HG03025 (cell line): ENCODE measurements around the gene CGGBP1.
A peak's percentile ranks its signal among the peaks of the same experiment; 100 is the strongest.
"Not testable (repeated sequence)": the region's sequence is repeated elsewhere in the genome, so short reads cannot be mapped to it uniquely, and the experiment has no call there.

Source experiments
- ATAC-seq: cut with Tn5 transposase; IDR thresholded peaks from one replicate; pipeline ENCODE4 v1.9.1; 2021; ENCODE audit warnings: mild to moderate bottlenecking, moderate library complexity; ENCODE audit not compliant: unreplicated experiment, low FRiP score

Gene CGGBP1

DNA sequence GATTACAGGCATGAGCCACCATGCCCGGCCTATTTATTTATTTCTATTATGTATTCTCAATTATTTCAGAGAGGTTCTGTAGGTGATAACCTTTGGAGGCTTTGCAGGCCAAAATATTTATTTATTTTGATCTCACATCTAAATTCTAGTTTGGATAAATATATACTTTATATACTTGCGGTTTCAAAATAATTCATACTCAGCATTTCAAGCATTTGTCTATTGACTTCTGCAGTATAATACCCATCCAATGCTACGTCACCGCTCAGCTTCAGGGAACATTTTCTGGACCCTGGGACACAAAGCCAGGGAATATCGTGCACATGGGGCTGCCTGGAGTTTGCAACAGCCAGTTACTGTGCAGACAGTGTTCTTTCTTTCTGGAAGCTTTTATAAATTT lies 22.6 kb downstream of the CGGBP1 start:
- no peak for ATAC-seq

DNA sequence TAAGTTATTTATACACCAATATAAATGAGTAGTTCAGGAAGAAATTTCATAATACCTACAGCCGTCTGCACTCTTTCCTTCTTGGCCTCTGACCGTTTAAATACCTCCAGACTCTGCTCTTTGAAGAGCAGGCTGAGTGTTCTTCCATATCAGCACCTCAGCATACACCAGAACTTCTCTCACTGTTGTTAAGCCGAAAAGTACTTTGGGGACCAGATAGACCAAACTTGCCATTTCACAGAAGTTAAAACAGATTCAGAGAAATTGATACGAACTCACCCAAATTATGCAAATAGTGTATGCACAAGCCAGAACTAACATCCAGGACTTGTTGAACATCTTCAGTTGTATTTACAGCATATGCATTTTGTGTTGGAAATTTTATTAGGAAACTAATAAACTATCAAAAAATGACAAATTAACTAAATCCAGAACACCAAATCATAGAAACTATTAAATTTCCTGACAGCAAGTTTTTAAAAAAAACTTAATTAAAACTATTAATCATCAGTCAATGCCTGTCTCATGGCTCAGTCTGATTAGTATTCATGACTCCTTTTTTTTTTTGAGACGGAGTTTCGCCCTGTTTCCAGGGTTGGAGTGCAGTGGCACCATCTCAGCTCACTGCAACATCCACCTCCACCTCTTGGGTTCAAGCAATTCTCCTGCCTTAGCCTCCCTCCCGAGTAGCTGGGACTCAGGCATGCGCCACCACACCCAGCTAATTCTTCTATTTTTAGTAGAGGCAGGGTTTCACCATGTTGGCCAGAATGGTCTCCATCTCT lies 24.1 kb downstream of the CGGBP1 start:
- no peak for ATAC-seq

DNA sequence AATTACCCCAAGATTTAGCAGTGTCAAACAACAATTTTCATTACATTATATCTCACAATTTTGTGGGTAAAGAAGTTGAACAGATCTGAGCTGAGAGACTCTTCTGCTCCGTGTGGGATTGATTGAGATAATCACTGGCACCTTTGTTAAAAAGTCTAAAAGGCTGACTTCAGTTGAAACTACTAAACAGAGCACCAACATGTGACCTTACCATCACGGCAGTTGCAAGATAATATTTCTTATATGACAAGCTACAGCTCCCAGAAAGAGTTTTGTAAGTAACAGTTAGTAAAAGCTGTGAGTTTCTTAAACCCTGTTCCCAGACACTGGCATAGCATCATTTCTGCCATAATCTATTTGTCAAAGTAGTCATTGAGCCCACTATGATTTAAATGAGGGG lies 25.0 kb downstream of the CGGBP1 start:
- ATAC-seq: no peak

GRCh38 chr3:88033079-88033478 lies 25.7 kb downstream of the CGGBP1 start:
- ATAC-seq: no peak

DNA sequence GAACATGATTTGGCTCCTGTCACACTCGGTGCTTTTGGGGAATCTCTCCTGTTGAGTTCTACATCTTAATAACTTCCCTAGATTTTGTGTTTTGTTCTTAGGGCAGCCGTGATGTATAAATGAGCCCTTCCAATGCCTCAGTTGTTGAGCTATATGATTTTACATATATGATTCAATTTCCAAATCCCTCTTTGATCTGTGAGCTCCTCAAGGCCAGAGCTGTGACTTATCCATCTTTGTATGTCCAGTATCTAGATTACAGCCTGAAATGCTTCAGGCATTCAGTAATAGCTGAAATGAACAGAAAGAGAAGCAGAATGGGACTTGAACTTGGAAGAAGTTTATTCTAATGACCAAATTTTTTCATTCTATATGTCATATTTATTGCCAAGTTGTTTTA lies 26.6 kb downstream of the CGGBP1 start:
- ATAC-seq: peak; percentile 23

GRCh38 chr3:88031642-88032077 lies 27.1 kb downstream of the CGGBP1 start:
- peak; percentile 83 for ATAC-seq

DNA sequence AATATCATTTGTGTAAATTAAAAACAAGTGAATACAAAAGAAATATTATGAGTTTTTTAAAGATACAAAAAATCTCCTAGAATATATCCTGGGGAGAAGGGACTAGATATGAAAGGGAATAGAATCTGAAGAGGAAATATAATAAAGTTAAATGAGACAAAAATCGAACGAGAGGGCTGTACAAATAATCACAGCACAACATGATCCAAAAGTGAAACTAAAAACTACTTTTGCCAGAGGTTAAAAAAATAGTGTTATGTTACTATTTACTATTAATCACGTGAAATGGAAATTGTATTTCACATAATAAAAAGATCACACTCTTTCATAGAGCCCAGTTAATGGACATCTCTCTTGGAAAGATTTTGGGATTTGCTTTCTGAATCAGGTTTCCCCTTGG lies 28.6 kb downstream of the CGGBP1 start:
- ATAC-seq: no peak

DNA sequence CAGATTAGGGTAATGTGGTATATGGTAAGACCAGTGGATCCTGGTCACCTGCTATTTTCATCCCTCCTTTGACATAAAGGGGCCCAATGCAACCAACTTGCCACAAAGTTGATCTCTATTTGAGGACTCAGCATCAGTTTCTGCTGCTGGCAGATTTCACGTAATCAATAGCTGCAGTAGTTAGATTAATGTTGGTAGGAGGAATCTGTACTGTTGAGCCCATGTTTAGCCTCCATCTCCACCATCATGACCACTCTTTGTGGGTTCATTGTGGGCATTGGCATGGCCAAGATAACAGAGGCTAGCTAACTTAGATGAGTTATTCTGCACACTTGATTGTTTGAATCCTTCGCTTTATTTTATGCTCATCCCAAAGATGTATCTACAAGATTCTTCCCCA lies 29.9 kb downstream of the CGGBP1 start:
- no peak for ATAC-seq

DNA sequence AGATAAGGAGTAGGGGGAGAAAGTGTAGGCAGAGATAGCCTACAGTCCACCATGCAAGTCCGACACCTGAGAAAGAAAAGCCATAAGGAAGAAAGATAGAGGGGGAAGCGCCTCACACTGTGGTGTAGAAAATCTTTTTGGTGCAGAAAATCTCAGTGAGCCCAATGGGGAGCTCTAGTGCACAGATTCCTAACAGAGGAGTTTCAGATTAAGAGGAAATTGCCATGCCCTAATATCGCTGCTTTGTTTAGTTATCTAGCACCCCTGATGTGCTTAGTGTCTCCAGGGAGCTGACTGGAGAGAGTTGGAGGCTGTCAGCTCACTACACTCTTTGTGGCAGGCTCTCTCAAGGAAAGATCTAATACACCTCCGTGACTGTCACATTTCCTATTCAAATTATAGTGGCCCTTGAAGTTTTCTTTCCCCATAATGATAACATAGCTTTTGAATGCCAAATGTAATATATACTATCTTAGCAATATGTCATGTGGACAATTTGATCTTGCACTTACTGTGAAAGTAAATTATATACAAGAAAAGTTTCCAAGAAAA lies 33.7 kb downstream of the CGGBP1 start:
- no peak for ATAC-seq

DNA sequence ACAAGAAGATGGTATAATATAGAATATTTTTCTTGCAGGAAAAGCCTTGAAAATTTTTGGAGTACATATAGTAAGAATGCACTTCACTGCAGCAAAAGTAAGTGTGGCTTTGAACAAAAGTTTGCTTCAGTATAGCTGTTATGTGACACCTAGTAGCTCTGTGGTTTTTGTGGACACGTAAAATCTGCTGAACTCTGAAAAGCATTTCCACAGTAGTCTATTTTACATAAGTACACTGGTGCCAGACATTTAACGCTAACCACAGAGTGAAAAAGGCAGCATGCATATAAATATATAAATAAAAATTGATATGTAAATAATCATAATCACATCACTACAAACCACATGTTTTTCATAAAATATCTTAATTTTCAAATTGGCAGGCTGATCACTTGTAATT lies 39.8 kb downstream of the CGGBP1 start:
- no peak for ATAC-seq

GRCh38 chr3:88015656-88016055 lies 43.1 kb downstream of the CGGBP1 start:
- ATAC-seq: not testable (repeated sequence)

- ATAC-seq: no peak
Observed at GRCh38 chr3:88013592-88013991, 45.2 kb downstream of the CGGBP1 start.

DNA sequence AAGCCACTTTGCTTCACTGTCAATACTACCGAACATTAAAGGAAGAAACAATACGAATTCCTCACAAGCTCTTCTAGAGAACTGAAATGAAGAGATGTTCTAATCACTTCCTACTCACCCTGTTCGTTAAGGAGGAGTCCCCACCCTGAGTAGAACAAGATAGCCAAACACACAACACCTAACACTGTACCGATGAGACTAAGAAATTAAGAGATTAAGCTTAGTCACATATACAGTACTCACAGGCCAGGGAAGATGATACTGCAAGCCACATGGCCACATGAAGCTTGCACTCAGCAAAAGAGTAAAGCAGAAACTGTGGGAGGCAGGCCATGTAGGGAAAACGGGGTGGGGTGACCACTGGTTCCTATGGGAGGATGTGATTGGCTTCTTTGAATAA lies 48.0 kb downstream of the CGGBP1 start:
- no peak for ATAC-seq

DNA sequence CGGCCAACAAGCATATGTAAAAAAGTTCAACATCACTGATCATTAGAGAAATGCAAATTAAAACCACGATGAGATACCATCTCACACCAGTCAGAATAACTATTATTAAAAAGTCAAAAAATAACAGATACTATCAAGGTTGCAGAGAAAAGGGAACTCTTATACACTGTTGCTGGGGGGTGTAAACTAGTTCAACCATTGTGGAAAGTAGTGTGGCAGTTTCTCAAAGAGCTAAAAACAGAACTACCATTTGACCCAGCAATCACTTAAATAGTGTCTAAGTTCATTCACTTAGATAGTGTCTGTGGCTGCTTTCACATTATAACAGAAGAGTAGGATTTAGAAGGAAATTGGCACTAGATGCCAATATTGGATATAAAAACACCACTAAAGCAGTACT lies 49.7 kb downstream of the CGGBP1 start:
- no peak for ATAC-seq

DNA sequence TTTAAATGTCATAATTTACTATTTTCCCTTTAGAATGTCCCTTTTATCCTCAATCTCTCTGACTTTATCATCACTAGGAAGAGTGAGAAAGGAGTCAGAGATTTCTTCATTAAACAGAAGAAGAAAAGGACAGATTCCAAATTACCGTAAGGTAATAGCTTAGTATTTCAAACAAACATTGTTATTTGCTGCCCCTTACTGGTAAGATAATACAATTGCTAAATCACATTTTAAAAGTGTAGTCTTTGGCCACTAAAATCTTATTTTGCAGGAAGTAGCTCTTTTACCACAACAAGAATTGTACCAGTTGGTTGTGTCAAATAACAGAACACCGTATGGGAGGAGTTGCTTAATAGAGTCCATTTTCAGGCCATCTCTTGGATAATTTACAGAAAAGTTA lies 53.7 kb downstream of the CGGBP1 start:
- ATAC-seq: no peak

GRCh38 chr3:88003115-88003755 lies 55.6 kb downstream of the CGGBP1 start:
- no peak for ATAC-seq

DNA sequence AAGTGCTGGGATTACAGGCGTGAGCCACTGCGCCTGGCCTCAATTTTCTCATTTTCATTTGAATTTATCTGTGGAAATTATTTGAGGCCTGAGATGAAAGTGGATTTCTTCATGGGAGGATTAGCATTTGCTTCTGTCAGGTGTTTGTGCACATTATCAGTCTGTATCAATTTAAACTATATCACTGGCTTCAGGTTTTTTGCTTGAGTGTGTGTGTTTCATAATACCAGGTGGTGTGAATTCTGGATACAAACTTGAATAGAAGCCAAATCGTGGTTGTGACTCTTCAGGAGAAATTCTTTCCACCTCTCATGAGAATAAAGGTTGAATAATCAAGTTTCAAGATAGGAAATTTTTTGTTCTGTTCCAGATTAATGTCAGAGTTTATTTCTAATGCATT lies 56.4 kb downstream of the CGGBP1 start:
- no peak for ATAC-seq
